CD4-positive, alpha-beta T cell treated with Interleukin-15 for 1 hour (primary cell): ENCODE results near the gene NAPA.

Experiments used
- DNase-seq: peaks from one replicate; pipeline ENCODE4 v3.0.0-alpha.2; 2020

The NAPA gene

DNA sequence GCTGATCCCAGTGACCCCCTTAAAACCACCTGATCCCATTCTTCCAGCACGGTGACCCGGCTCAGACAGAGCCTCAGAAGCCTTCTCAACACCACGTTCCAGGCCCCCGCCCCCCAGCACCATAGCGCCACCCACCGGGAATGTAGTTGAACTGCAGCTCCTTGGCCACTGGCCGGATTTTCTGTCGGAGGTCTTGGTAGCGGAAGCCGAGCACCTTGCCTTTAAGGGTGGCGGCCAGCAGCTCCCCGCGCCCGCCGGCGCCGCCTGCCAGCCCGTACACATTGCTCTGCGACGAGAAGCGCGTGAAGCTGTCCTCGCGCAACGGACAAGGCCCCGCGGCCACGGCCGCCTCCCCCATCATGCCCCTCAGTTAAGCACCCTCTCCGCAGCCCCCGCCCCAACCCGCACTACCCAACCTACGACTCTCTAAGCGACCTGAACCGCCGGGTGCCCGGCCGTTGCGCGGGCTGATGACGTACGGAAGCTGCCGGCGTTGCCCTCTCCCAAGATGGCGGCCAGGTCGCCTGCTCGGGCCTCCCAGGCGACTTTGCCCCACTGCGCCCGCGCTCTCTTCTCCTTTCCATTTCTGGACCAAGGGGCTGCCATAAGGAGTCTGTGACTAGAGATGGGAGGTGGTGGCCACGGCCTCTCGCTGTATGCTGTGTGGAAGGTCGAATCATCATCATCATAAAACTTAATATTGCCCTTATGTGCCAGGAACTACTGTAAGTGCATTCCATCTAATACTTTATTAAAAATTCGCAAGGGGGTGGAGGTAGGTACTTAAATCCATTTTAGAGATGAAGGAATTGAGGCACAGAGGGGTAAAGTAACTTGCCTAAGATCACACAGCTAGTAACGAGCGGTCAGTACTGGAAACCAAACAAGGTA, 30.8 kb downstream of the NAPA start, which contains the start of gene KPTN:
Gene KPTN, minus strand, starts transcription at position 420 of the 891 bp plus-strand sequence. Its CDS starts 59 bp downstream, at position 361.
- peak; percentile 89 for DNase-seq

GRCh38 chr19:47483200-47483599, 31.7 kb downstream of the NAPA start:
- DNase-seq, result no peak

DNA sequence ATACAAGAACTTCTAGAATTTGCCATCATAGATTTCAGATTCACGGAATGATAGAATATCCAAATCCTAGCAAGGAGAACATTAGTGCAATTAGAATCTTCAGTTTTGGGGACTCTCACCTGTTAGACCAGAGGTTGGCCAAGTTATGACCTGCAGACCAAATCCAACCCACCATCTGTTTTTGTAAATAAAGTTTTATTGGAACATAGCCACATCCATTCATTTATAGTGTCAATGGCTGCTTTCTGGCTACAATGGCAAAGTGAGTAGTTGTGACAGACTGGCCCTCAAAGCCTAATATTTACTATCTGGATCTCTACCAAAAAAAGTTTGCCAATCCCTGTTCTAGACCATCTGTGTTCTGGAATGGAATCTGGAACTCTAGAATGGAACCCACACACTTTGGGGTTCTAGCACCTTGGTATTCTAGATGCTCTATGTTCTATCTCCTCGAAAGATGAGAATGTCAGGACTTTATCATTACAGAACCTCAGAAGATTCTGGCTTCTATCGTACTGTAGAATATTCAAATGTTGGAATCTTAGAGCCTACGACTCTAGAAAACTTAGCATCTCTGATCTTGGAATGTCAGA, 33.3 kb downstream of the NAPA start:
- DNase-seq, result no peak

GRCh38 chr19:47480658-47481057, 34.2 kb downstream of the NAPA start:
- DNase-seq, result no peak

DNA sequence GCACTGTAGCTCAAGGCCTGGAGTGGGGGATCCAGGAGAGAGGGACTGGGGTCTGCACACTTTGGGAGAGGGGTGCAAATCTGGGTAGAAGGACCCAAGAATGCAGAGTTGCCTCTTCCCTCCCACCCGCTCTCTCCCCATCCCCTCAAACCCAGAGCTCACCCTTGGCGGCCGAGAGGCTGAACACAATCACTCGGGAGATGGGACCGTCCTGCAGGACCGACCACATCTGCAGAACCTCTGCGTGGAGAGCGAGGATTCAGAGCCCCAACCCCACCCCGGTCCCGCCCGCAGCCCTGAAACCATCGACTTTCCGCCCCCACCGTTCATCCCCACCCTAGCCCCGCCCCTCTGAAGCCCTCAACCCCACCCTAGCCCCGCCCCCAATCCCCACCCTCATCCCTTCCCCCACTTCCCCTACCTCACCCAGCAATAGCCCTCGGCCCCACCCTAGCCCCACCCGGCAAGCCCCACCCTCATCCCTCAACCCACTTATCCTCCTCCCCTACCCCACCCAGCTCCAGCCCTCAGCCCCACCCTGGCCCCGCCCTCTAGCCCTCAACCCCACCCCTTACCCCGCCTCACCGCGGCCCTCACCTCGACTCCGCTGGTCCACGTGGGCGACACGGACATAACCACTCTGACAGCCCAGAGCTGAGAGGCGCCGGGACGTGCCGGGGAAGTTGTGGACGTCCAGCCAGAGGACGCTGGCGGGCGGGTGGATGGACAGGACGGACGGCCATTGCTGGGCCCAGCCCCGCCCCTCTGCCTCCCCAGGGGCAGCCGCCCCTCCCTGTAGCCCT, 35.0 kb downstream of the NAPA start:
- no peak for DNase-seq

- DNase-seq, result no peak
These were observed 38.4 kb downstream of the NAPA start for GRCh38 chr19:47476438-47476972.

DNA sequence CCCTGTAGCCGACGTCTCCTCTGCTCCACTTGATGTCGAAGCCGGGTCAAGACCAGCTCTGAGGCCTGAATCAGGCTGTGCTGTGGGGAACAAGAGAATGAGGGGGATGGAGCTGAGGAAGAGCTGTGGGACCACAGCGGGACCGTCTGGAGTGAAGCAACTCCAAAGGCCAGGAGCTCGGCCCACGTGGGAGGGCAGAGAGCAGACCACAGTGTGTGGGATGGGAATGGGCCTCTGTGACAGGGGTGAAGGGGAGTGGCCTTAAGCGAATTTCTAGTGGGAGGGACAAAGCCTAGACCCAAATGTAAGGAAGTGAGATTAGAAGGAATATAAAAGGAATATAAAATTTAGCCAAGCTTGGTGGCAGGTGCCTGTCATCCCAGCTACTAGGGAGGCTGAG, 39.4 kb downstream of the NAPA start:
- no peak for DNase-seq

GRCh38 chr19:47473336-47473735, 41.5 kb downstream of the NAPA start:
- no peak for DNase-seq

DNA sequence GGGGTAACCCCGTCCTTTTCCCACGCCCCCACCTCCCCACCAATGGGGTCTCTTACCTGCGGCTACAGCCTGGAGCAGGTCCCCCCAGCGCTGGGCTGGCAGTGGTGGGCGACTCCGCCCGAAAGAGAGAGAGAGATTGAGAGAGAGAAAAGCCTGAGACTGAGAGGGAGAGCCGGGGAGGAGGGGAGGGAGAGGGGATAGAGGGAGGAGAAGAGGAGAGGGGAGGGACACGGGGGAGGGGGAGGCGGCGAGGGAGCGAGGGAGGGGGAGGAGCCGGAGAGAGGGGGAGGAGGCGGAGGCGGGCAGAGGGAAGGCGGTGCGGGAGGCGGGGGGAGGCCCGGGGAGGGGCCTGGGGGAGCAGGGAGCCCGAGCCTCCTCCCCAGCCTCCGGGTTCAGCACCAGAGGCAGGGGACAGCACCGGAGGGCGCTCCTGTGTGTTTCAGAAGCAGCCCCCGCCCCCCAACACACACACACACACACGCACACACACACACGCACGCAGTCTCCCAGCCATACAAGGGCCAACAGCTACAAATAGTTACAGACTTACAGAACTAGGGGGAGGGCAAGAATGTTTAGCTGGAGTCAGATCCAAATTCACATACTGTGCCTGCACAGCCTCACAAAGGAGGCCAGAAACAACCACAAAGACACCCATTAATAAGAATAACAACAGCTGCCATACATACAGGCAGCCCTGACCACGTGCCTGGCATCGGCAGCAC, 43.0 kb downstream of the NAPA start, which contains the start of gene SLC8A2:
Gene SLC8A2, minus strand, starts transcription at position 161 of the 725 bp plus-strand sequence. CDS start 5,490 bp downstream, outside the sequence.
- DNase-seq, result peak; percentile 65

GRCh38 chr19:47471381-47471732, 43.5 kb downstream of the NAPA start:
- DNase-seq, result no peak

GRCh38 chr19:47470447-47471195, 44.2 kb downstream of the NAPA start:
- no peak for DNase-seq

GRCh38 chr19:47469719-47470118, 45.1 kb downstream of the NAPA start:
- no peak for DNase-seq

DNA sequence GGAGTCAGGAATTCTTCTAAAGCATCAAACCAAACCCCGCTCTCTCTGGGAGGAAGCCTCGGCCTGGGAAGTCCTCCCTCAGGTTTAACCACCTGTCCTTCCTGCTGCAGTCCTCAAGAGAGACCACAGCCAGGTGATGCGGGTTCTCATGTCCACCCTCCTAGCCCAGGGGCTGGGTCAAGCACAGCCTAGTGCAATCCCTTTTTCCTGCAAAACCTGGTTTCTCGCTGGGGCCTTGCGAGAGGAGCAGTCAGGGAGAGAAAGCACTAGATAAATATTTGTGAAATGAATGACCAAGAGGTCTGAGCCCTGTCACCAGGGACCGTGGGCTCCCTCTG, 45.5 kb downstream of the NAPA start:
- DNase-seq, result no peak

DNA sequence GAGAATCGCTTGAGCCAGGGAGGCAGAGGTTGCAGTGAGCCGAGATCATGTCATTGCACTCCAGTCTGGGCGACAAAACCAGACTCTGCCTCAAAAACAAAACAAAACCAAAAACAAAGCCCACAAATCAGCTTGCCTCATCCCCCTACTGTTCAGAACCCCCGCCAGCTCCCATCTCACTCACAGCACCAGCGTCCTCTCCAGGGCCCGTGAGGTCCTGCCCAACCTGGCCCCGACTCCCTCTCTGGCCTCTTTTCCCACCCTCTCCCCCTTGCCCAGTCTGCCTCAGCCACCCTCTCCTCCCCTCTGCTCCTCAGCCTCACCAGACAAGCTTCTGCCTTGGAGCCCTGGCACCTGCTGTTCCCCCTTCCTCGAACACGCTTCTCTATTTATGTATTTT, 46.9 kb downstream of the NAPA start:
- DNase-seq, result no peak

GRCh38 chr19:47465957-47466356, 48.9 kb downstream of the NAPA start:
- DNase-seq, result no peak

DNA sequence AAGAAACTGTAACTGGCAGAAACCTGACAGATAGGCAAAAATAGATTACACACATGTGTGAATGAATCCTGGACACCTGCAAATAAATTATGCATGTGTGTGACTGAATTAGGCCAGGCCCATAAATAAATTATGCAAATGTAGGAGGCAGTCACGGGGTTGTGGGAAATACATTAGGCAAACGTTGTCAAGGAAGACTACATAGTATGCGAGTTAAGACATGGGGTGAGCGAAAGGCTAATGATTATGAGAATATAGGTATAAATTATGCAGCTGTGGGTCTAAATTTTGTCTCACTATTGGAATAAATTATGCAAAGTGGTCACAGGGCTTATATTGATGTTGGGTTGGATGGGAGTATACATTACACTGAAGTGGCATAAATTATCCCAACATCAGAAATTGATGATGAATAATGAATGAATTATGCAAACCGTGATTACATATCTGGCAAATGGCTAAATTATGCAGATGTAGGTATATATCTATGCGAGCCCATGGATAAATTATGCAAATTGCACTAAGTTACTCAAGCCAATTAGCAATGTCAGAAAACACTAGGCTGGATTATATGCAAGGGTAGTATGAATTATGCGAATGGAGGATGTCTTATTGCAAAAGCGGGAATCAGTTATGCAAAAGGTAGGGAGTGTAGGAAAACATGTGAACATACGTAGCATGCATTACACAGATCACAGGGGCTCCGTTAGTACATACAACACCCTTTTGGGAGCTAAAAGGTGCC, 50.0 kb downstream of the NAPA start:
- DNase-seq, result no peak

DNA sequence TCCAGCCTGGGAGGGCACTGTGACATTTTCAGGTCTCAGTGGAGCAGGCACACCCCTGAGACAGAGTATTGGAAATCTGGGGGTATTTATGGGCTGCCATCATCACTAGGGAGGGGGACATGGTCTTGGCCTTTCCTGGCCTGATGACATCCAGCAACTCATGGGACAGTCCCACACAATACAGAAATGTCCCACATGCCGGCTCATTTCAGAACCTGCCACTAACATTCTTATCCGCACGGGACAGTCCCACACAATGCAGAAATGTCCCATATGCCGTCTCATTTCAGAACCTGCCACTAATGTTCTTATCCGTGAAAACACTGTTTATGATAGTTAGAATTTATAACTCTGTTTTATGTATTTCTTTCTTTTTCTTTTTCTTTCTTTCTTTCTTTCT, 53.0 kb downstream of the NAPA start:
- DNase-seq, result no peak

- DNase-seq, result no peak
These were observed 55.4 kb downstream of the NAPA start for GRCh38 chr19:47459477-47459876.

DNA sequence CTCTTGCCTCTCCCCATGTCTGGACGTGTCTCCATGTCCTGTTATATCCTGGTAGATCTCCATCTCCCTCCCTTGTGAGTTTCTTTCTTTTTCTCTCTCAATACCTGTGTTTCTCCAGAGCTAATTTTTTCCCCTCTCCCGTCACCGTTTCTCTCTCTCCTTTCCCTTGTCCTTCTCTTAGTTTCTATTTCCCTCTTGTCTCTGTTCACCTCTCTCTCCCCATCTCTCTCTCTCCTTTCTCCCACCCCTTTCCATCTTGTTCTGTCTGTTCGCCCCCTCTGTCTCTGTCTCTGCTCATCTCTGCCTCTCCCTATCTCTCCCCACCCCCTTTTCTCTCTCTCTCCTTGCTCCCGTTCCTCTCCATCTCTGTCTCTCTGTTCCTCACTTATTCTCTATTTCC, 56.2 kb downstream of the NAPA start:
- DNase-seq, result no peak

DNA sequence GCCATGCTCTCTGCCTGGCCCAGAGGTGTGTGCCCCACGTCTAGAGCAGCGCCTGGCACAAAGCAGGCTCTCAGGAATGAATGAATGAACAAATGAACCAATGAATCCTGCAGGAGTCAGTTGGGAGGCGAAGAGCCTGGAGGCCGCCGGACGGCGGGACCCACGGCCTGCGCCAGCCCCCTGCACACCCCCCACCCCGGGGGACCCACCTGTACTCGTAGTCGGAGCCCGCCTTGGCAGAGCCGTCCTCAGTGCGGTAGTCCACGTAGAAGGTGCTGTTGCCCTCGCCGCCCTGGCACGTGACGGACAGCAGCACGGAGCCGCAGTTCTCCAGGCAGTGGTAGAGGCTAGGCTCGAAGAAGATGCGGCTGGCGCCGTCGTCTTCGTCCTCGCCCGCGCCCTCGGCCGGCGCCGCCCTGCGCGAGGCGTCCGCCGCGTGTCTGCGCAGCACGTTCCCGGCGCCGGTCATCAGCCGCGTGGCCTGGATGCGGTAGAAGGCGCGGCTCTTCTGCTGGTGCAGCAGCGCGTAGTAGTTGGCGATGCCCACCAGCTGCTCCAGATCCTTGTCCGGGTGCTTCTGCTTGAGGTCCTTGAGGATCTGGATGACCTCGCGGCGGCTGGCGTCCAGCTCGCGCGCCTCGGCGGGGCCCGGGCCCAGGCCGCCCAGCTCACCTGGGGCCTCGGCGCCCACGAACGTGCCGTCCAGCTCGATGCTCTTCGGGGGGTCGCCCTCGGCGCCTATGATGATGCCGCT, 58.0 kb downstream of the NAPA start:
- no peak for DNase-seq
